Measurements from ENCODE around the gene SIGLEC1.

SIGLEC1 gene

GRCh38 chr20:3721912-3722311 lies 9.5 kb upstream of the SIGLEC1 start:
- in situ Hi-C loops (cut with HindIII; ENCODE audit: low sequenced_read_pairs): no loop called here
- DNase-seq (ENCODE audit: low read depth, low spot score): no peak
- H3K4me3 ChIP-seq (ENCODE audit: low read depth, low read length): no peak overlapping the region
- TF ChIP-seq CTCF (IDR thresholded peaks at IDR 0.05; ENCODE audit: low read depth, low read length): no peak

- no peak overlapping the region for H3K4me3 ChIP-seq (ENCODE audit: low read depth, low read length)
- no peak for TF ChIP-seq CTCF (IDR thresholded peaks at IDR 0.05; ENCODE audit: low read depth, low read length)
- DNase-seq (ENCODE audit: low read depth, low spot score): no peak
- in situ Hi-C loops (cut with HindIII; ENCODE audit: low sequenced_read_pairs): no loop called here
Observed at GRCh38 chr20:3720626-3721025, 8.2 kb upstream of the SIGLEC1 start.

GRCh38 chr20:3720068-3720467 lies 7.7 kb upstream of the SIGLEC1 start:
- DNase-seq (ENCODE audit: low read depth, low spot score): no peak
- TF ChIP-seq CTCF (IDR thresholded peaks at IDR 0.05; ENCODE audit: low read depth, low read length): no peak
- in situ Hi-C loops (cut with HindIII; ENCODE audit: low sequenced_read_pairs): no loop called here

GRCh38 chr20:3719046-3719445 lies 6.6 kb upstream of the SIGLEC1 start:
- DNase-seq (ENCODE audit: low read depth, low spot score): no peak
- in situ Hi-C loops (cut with HindIII; ENCODE audit: low sequenced_read_pairs): no loop called here
- no peak overlapping the region for H3K4me3 ChIP-seq (ENCODE audit: low read depth, low read length)
- no peak for TF ChIP-seq CTCF (IDR thresholded peaks at IDR 0.05; ENCODE audit: low read depth, low read length)

More at GRCh38 chr20:3720068-3720467, 7.7 kb upstream of the SIGLEC1 start:
- no peak overlapping the region for H3K4me3 ChIP-seq (ENCODE audit: low read depth, low read length)

GRCh38 chr20:3716195-3716834 lies 3.9 kb upstream of the SIGLEC1 start:
- peak; percentile 35 for DNase-seq (ENCODE audit: low read depth, low spot score)
- in situ Hi-C loops (cut with HindIII; ENCODE audit: low sequenced_read_pairs): no loop called here
- H3K4me3 ChIP-seq (ENCODE audit: low read depth, low read length): no peak overlapping the region
- TF ChIP-seq CTCF (IDR thresholded peaks at IDR 0.05; ENCODE audit: low read depth, low read length): peak; percentile 84

- in situ Hi-C loops (cut with HindIII; ENCODE audit: low sequenced_read_pairs): no loop called here
- H3K4me3 ChIP-seq (ENCODE audit: low read depth, low read length): no peak overlapping the region
- TF ChIP-seq CTCF (IDR thresholded peaks at IDR 0.05; ENCODE audit: low read depth, low read length): no peak
- no peak for DNase-seq (ENCODE audit: low read depth, low spot score)
Observed at GRCh38 chr20:3714092-3714491, 1.7 kb upstream of the SIGLEC1 start.

All from astrocyte of the spinal cord (primary cell).